Stimulated activated CD4-positive, alpha-beta T cell treated with anti-CD3 and anti-CD28 coated beads, Interleukin-15, amount 100 ng/mL, for 24 hours (primary cell): ENCODE results near the gene RASSF5.

Source experiments
- DNase-seq: peaks from one replicate; pipeline ENCODE4 v3.0.0-alpha.2; 2020

The RASSF5 gene

GRCh38 chr1:206498685-206499084 lies 8.6 kb upstream of the RASSF5 start:
- no peak for DNase-seq

DNA sequence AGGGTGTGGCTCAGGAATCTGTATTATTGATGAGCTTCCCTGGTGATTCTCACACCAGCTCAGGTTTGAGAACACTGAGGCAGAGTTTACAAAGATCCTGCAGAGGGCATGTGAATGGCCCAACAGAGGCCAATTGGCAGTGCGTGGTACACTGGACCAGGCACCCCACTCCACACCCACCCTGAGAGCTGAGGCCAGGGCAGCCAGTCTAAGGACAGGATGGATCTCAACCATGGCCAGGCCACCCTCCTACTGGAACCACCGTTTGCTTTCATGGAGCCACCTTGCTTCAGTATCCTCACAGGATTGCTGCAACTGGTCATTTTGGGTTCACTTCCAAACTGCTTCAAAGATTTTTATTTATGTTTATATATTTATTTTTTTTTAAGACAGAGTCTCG lies 7.3 kb upstream of the RASSF5 start:
- DNase-seq, result no peak

DNA sequence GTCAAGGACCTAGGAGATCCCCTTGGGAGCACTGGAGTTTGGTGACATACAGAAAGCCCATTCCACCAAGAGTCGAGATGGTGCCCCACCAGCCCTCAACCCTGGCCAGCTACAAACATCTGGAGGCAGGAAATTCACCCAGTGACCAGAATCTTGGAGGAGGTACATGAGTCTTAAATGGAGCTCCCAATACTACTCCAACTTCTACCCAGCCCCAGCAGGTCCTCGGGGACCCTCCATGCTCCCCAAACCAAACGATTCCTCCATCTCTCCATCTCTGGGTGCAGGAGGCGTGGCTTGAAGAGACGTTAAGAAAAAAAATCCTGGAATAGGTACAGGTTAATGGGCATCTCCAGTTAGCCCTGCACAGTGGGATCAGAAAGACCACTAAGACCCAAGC lies 5.5 kb upstream of the RASSF5 start:
- DNase-seq, result no peak

DNA sequence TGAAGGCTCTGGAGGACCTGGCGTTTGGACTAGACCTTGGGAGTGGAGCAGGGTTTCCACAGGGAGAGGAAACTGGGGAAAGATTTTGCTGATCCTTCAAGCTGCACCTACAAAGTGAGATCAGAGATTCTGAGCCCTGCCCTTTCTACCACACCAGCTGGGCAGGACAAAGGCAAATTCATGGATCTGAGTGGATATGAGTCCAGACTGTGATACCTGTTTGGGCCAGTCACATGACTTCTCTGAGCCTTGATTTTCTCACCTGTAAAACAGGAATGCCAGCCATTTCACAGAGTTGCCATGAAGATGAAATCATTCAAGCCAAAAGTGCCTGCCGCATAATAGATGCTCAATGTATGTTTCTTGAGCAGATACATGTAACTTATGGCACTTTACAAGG lies 4.9 kb upstream of the RASSF5 start:
- DNase-seq, result no peak

DNA sequence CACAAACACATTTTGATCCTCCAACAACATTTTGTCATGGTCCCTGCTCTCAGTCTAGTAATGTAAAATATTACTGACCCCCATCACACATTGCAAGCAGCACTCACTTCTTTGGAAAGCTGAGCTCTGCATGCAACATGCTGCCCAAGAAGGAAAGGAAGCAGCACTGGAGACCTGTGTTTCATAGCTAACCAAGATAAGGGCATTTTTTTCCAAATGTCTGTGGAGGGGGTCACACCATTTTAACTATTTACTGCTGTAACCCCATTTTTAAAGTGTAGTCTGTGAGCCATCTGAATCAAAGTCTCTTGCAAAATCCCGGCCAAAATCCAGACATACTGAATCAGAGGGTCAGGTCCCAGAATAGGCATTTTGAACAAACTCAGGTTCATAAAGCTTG lies 4.5 kb upstream of the RASSF5 start:
- DNase-seq, result no peak

DNA sequence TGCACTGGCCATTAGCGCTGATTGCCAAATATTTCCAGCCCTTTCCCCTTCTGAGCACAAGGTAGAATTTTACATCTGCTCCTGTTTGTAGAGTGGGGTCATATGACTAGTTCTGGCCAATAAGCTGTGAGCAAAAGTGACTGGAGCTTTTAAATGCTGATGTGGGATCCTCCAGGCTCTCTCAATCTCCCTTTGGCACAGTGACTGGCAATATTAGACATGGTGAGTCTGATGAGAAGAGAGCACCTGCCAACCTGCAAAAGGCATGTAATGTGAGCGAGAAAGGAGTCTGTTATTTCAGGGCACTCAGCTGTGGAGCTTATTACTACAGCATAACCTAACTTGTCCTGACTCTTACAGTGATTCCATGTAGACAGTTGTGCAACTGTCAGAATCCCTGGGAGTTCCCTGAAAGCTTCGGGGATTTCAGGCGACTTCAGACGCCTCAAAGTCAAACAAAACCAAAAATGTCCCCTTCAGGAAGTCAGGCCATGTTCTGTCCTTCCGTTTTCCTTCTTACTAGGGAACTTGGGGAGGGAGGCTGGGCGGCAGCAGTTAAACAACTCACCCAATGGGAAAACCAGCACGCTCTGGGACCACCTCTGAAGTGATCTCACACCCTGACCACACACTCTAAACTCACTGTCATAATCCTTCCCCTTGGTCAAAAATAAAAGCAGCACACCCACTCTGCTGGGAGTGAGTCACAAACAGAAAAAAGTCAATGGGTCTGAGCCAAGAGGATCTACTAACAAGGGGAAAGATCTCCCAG lies 3.6 kb upstream of the RASSF5 start:
- peak; percentile 76 for DNase-seq

DNA sequence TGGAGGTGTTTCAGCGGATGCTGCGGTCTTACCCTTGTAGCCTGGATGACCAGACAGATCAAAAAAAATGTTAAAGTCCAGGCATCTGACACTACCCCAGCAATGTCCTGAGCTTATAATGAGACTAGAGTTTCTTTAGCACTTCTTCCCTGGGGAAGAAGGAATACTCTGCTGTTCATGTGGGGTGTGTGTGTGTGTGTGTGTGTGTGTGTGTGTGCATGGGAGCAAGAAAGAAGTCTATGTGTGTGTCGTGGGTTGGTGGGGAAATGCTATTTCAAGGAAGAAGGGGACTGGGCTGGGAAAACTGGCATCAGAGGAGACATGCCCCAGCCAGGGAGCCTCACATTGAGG lies 3.0 kb upstream of the RASSF5 start:
- DNase-seq, result no peak

GRCh38 chr1:206505702-206506355 lies 1.5 kb upstream of the RASSF5 start:
- no peak for DNase-seq

GRCh38 chr1:206506405-206507283 lies 687 bp upstream of the RASSF5 start:
- DNase-seq, result peak; percentile 30

GRCh38 chr1:206508130-206508889 lies 979 bp downstream of the RASSF5 start:
- DNase-seq, result no peak

DNA sequence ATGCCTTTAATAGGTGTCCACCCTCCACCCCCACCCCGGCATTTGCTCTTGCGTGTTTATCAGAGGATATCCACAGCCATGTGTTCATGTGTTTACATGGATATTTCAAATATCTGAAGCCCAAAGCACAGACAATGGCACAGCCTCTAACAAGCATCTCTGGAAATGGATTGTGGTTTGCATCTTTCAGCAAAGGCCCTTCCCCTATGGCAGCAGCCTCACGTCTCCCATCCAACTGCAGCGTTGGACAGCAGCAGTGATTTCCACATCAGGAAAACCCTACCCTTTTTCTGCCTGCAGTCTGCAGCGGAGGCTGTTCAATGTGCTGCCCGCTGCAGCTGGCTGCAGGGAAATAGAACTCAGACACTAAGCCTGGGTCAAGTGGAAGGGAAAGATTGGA lies 1.6 kb downstream of the RASSF5 start:
- no peak for DNase-seq

GRCh38 chr1:206509612-206510257 lies 2.4 kb downstream of the RASSF5 start:
- DNase-seq, result no peak

DNA sequence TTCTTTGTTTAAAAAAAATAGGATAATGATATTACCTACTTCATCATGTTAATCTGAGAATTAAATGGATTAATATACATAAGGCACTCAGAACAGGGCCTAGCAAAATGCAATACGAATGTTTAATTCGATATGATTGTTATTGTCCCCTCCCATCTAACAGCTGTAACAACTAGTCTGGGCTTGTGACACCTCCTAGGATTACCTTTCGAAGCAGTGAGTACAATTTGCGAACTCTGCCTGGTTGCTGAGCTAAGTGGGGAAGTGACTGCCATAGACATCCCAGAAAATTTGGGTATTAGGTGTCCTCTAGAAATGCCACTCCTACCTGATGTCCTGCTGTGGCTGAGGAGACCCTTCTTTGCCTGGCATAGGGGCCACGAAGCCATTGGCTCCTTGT lies 3.0 kb downstream of the RASSF5 start:
- no peak for DNase-seq

- DNase-seq, result no peak
Measured at GRCh38 chr1:206511362-206512057, 4.2 kb downstream of the RASSF5 start.

- no peak for DNase-seq
Measured at GRCh38 chr1:206512058-206512850, 4.9 kb downstream of the RASSF5 start.

GRCh38 chr1:206512851-206513180 lies 5.5 kb downstream of the RASSF5 start:
- DNase-seq, result no peak

DNA sequence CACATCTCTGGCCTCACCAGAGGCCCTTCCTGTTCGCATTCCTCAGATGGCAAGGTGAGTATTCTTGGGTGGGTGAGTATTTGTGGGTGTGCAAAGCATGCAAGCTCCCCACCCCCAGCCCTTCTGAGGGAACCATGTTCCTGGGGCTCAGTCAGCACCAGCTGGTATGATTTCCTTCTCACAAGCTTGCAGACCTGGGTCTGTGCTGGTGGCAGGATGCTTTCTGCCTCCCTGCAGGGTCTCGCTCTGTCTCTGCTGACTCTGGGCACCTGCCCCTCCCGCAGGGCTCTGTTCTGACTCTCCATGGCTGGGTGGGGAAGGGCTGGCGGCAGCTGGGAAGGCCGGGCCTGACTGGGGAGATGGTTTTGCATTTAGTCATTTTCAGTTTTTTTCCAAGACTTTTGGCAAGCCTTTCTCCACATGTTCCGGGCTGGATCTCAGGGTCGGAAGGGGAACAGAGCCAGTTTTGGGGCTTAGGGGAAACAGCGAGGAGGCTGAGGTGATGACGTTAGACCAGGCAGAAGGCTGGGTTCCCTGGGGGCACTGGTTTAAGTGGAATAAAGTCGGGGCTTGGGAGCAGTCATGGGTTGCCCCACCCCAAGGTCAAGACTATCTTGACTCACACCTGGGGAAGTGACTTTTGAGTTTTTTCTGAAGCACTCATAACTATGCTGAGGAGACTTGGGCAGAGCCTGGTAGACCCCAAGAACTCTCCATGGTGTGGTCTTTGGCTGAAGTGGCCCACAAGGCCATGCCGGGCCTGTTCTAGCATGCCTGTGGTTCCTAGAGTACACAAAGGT lies 6.2 kb downstream of the RASSF5 start:
- no peak for DNase-seq

DNA sequence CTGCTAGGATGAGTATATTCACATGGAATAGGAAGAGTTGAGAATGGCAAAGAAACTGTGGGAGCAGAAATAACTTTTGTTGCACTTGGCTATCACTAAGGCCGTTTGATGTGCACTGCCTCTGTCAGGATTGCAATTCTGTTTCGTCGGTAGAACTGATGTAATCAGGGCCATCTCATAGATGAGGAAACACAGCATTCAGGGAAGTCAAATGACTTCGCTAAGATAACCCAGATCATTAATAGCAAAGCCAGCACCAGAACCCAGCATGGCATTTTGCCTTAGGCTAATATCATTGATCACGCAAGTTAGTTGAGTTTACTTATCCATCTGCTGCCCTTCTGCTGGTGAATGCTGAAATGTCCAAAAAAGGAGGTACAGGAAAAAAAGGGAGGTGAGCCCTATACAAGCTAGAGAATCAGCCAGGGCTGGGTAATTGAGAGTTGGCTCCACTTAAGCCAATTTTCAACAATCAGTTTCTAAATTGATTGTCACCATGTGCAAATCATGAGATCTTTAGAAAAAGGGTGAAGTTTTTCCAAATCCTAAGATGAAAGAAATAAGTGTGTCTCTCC lies 7.6 kb downstream of the RASSF5 start:
- no peak for DNase-seq

DNA sequence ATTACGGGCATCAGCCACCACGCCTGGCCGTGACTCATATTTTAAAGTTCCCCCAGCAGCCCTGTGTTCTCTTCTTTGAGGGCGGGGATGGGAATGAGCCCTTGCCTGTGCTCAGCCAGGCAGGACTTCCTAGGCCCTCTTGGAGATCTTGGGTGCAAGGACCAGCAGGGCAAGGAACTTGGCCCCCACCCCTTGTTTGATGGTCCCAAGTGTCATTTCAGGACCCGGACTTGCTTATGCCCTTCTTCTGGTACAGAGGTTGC lies 9.3 kb downstream of the RASSF5 start:
- no peak for DNase-seq

DNA sequence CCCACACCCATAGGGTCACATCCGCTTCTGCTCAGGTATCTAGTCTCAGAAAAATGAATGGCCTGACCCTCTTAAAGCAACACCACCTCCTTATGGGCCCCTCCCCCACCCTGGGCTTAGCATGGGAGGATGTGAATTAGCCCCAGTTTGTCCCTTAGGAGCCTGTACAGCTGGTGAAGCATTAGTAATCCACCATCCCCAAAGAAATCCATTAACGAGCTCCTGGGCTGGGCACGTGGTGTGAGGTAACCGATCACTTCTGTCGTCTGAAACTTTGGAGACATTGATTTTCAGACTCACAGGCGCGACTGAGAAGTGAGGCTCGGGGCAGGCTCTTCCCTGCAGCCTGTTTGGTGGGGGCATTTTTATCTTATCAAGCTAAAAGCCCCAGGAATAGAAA lies 10.5 kb downstream of the RASSF5 start:
- DNase-seq, result no peak
